ENCODE measurements around the gene CNTFR.

CNTFR gene

GRCh38 chr9:34510497-34511468 is 78.7 kb downstream of the CNTFR start:
- H3K4me3 ChIP-seq = no peak overlapping the region
- no peak overlapping the region for H3K9ac ChIP-seq
- TF ChIP-seq Cebpa-rat (IDR thresholded peaks at IDR 0.05) = no peak
- H4K20me1 ChIP-seq = peaks cover 0 to 3% (median 0%) of the 10 kb centered on the region in 11 experiments; a peak in 3 of 22 replicates
- peaks cover 0 to 38% (median 28%) of the 10 kb centered on the region in 10 experiments; a peak in 17 of 20 replicates for H3K4me1 ChIP-seq
- peak overlapping the region in 2 of 11 experiments; percentile 7 to 17; a peak in 3 of 22 replicates for H3K4me2 ChIP-seq
- no peak overlapping the region for H3K27ac ChIP-seq
- H3K9me3 ChIP-seq (replicated peaks in 1 of 11) = no peaks in the 10 kb centered on the region
- no peaks in the 10 kb centered on the region for H3K27me3 ChIP-seq
- no peaks in the 10 kb centered on the region for H3K36me3 ChIP-seq

GRCh38 chr9:34508951-34509350 is 80.6 kb downstream of the CNTFR start:
- Histone ChIP-seq H3K27ac (no peak overlapping the region), H3K36me3 (no peaks in the 10 kb centered on the region), H3K4me3 (no peak overlapping the region), H3K9ac (no peak overlapping the region), H3K4me1 (peaks cover 0 to 29% (median 21%) of the 10 kb centered on the region in 10 experiments; a peak in 17 of 20 replicates), H3K4me2 (no peak overlapping the region), H4K20me1 (peaks cover 0 to 5% (median 0%) of the 10 kb centered on the region in 11 experiments; a peak in 3 of 22 replicates), H3K9me3 (replicated peaks in 1 of 11) (no peaks in the 10 kb centered on the region), H3K27me3 (no peaks in the 10 kb centered on the region)
- TF ChIP-seq Cebpa-rat (IDR thresholded peaks at IDR 0.05) = no peak

- no peak overlapping the region for H3K9ac ChIP-seq
Observed at GRCh38 chr9:34508463-34508862, 81.1 kb downstream of the CNTFR start.

GRCh38 chr9:34507966-34508365 is 81.6 kb downstream of the CNTFR start:
- no peak overlapping the region for H3K4me2 ChIP-seq

More at GRCh38 chr9:34508463-34508862, 81.1 kb downstream of the CNTFR start:
- Histone ChIP-seq H3K36me3 (no peaks in the 10 kb centered on the region), H3K4me1 (peaks cover 0 to 24% (median 16%) of the 10 kb centered on the region in 10 experiments; a peak in 17 of 20 replicates), H3K4me2 (no peak overlapping the region), H3K27me3 (no peaks in the 10 kb centered on the region), H3K9me3 (replicated peaks in 1 of 11) (no peaks in the 10 kb centered on the region), H3K27ac (no peak overlapping the region), H4K20me1 (peaks cover 0 to 5% (median 0%) of the 10 kb centered on the region in 11 experiments; a peak in 3 of 22 replicates), H3K4me3 (no peak overlapping the region)
- no peak for TF ChIP-seq Cebpa-rat (IDR thresholded peaks at IDR 0.05)

GRCh38 chr9:34507556-34507955 is 82.0 kb downstream of the CNTFR start:
- no peak for TF ChIP-seq Cebpa-rat (IDR thresholded peaks at IDR 0.05)
- H3K36me3 ChIP-seq = no peaks in the 10 kb centered on the region
- H3K27me3 ChIP-seq = no peaks in the 10 kb centered on the region
- H3K27ac ChIP-seq = no peak overlapping the region
- no peak overlapping the region for H3K4me2 ChIP-seq
- no peak overlapping the region for H3K9ac ChIP-seq
- H3K4me3 ChIP-seq = no peak overlapping the region
- peaks cover 0 to 10% (median 0%) of the 10 kb centered on the region in 11 experiments; a peak in 2 of 22 replicates for H4K20me1 ChIP-seq
- peaks cover 0 to 15% (median 7%) of the 10 kb centered on the region in 10 experiments; a peak in 17 of 20 replicates for H3K4me1 ChIP-seq
- H3K9me3 ChIP-seq (replicated peaks in 1 of 11) = no peaks in the 10 kb centered on the region

More at GRCh38 chr9:34507966-34508365, 81.6 kb downstream of the CNTFR start:
- H3K9me3 ChIP-seq (replicated peaks in 1 of 11) = no peaks in the 10 kb centered on the region
- no peaks in the 10 kb centered on the region for H3K27me3 ChIP-seq
- no peak overlapping the region for H3K4me3 ChIP-seq
- H3K27ac ChIP-seq = no peak overlapping the region
- no peak overlapping the region for H3K9ac ChIP-seq
- peaks cover 0 to 5% (median 0%) of the 10 kb centered on the region in 11 experiments; a peak in 3 of 22 replicates for H4K20me1 ChIP-seq
- peaks cover 0 to 19% (median 11%) of the 10 kb centered on the region in 10 experiments; a peak in 17 of 20 replicates for H3K4me1 ChIP-seq
- H3K36me3 ChIP-seq = no peaks in the 10 kb centered on the region
- TF ChIP-seq Cebpa-rat (IDR thresholded peaks at IDR 0.05) = no peak

- H3K36me3 ChIP-seq = no peaks in the 10 kb centered on the region
- H3K27me3 ChIP-seq = no peaks in the 10 kb centered on the region
- TF ChIP-seq Cebpa-rat (IDR thresholded peaks at IDR 0.05) = no peak
Observed at GRCh38 chr9:34506623-34507022, 82.9 kb downstream of the CNTFR start.

GRCh38 chr9:34505370-34506120 is 84.0 kb downstream of the CNTFR start:
- no peak for TF ChIP-seq Cebpa-rat (IDR thresholded peaks at IDR 0.05)
- Histone ChIP-seq H3K9me3 (replicated peaks in 1 of 11) (no peaks in the 10 kb centered on the region), H3K4me2 (no peak overlapping the region), H4K20me1 (peaks cover 0 to 16% (median 0%) of the 10 kb centered on the region in 11 experiments; a peak in 2 of 22 replicates), H3K4me3 (no peak overlapping the region), H3K27me3 (no peaks in the 10 kb centered on the region), H3K27ac (no peak overlapping the region), H3K4me1 (peaks cover 0 to 4% (median 0%) of the 10 kb centered on the region in 10 experiments; a peak in 1 of 20 replicates), H3K36me3 (no peaks in the 10 kb centered on the region), H3K9ac (no peak overlapping the region)

More at GRCh38 chr9:34506623-34507022, 82.9 kb downstream of the CNTFR start:
- H3K9ac ChIP-seq = no peak overlapping the region
- H3K4me3 ChIP-seq = no peak overlapping the region
- H3K9me3 ChIP-seq (replicated peaks in 1 of 11) = no peaks in the 10 kb centered on the region
- H3K27ac ChIP-seq = no peak overlapping the region
- H3K4me2 ChIP-seq = no peak overlapping the region
- H4K20me1 ChIP-seq = peaks cover 0 to 16% (median 0%) of the 10 kb centered on the region in 11 experiments; a peak in 2 of 22 replicates
- peaks cover 0 to 6% (median 0%) of the 10 kb centered on the region in 10 experiments; a peak in 3 of 20 replicates for H3K4me1 ChIP-seq

GRCh38 chr9:34503406-34503805 is 86.1 kb downstream of the CNTFR start:
- no peaks in the 10 kb centered on the region for H3K36me3 ChIP-seq
- H3K9me3 ChIP-seq (replicated peaks in 1 of 11) = no peaks in the 10 kb centered on the region
- no peak overlapping the region for H3K9ac ChIP-seq
- H3K4me3 ChIP-seq = no peak overlapping the region
- no peaks in the 10 kb centered on the region for H3K27me3 ChIP-seq
- no peaks in the 10 kb centered on the region; a peak in 1 of 20 replicates for H3K4me1 ChIP-seq
- TF ChIP-seq Cebpa-rat (IDR thresholded peaks at IDR 0.05) = no peak
- peaks cover 0 to 16% (median 0%) of the 10 kb centered on the region in 11 experiments; a peak in 4 of 22 replicates for H4K20me1 ChIP-seq
- no peak overlapping the region for H3K4me2 ChIP-seq
- no peak overlapping the region for H3K27ac ChIP-seq

Data from BLaER1 treated with 17β-estradiol and CSF1 and Interleukin-3, amounts not matched to agents 10 nM and 100 nM (cell line).